GM20000 (cell line): ENCODE results near the gene INTS7.

Experiments used
- DNase-seq: peaks from one replicate; pipeline ENCODE4 v3.0.0; 2012; ENCODE audit warnings: low spot score
- CTCF ChIP-seq: IDR thresholded peaks from 2 replicates; pipeline ENCODE4 v1.5.1; 2012; ENCODE audit warnings: mild to moderate bottlenecking, control low read depth; ENCODE audit errors: extremely low read depth, missing control alignments

The INTS7 gene

GRCh38 chr1:211952299-211952698 lies 83.1 kb downstream of the INTS7 start:
- TF ChIP-seq CTCF = no peak
- no peak for DNase-seq

GRCh38 chr1:211951856-211952255 lies 83.5 kb downstream of the INTS7 start:
- TF ChIP-seq CTCF = no peak
- DNase-seq = peak; percentile 45

- TF ChIP-seq CTCF = no peak
- DNase-seq = no peak
Measured at GRCh38 chr1:211948377-211948776, 87.0 kb downstream of the INTS7 start.

GRCh38 chr1:211947396-211948295 lies 87.7 kb downstream of the INTS7 start:
- TF ChIP-seq CTCF = no peak
- no peak for DNase-seq

- TF ChIP-seq CTCF = no peak
- DNase-seq = no peak
Measured at GRCh38 chr1:211944733-211945500, 90.4 kb downstream of the INTS7 start.

- DNase-seq = no peak
- no peak for TF ChIP-seq CTCF
Measured at GRCh38 chr1:211942583-211942982, 92.8 kb downstream of the INTS7 start.

GRCh38 chr1:211939876-211940468 lies 95.4 kb downstream of the INTS7 start:
- TF ChIP-seq CTCF = no peak
- peak; percentile 68 for DNase-seq
